Fibroblast of skin of right quadriceps (primary cell): Measurements from ENCODE around the gene FBXO41.
"Not testable (repeated sequence)": the region's sequence is repeated elsewhere in the genome, so short reads cannot be mapped to it uniquely, and the experiment has no call there.

Source experiments
- DNase-seq: peaks from one replicate; pipeline ENCODE4 v3.0.0-alpha.2; 2013

FBXO41 gene

GRCh38 chr2:73289304-73289703, 5.0 kb upstream of the FBXO41 start:
- DNase-seq: no peak

GRCh38 chr2:73286134-73286655, 1.9 kb upstream of the FBXO41 start:
- DNase-seq: no peak

GRCh38 chr2:73285159-73285739, 971 bp upstream of the FBXO41 start:
- DNase-seq: no peak

GRCh38 chr2:73283545-73284295, 558 bp downstream of the FBXO41 start:
- no peak for DNase-seq

- no peak for DNase-seq
Observed at GRCh38 chr2:73282924-73283544, 1.2 kb downstream of the FBXO41 start.

GRCh38 chr2:73281244-73281643, 3.0 kb downstream of the FBXO41 start:
- no peak for DNase-seq

GRCh38 chr2:73279852-73280251, 4.4 kb downstream of the FBXO41 start:
- DNase-seq: no peak

- no peak for DNase-seq
Observed at GRCh38 chr2:73272270-73272669, 12.0 kb downstream of the FBXO41 start.

- DNase-seq: no peak
Observed at GRCh38 chr2:73269686-73270465, 14.4 kb downstream of the FBXO41 start.

GRCh38 chr2:73268830-73269685, 15.2 kb downstream of the FBXO41 start:
- no peak for DNase-seq

- DNase-seq: no peak
Observed at GRCh38 chr2:73268366-73268829, 15.9 kb downstream of the FBXO41 start.

GRCh38 chr2:73267008-73267407, 17.3 kb downstream of the FBXO41 start:
- no peak for DNase-seq

GRCh38 chr2:73266061-73266901, 18.0 kb downstream of the FBXO41 start:
- DNase-seq: peak; percentile 12

GRCh38 chr2:73265298-73266060, 18.8 kb downstream of the FBXO41 start:
- no peak for DNase-seq

GRCh38 chr2:73264783-73265182, 19.5 kb downstream of the FBXO41 start:
- DNase-seq: no peak

- DNase-seq: no peak
Observed at GRCh38 chr2:73264332-73264606, 20.0 kb downstream of the FBXO41 start.

- no peak for DNase-seq
Observed at GRCh38 chr2:73263540-73264331, 20.5 kb downstream of the FBXO41 start.

- not testable (repeated sequence) for DNase-seq
Observed at GRCh38 chr2:73262691-73263429, 21.4 kb downstream of the FBXO41 start.

- DNase-seq: no peak
Observed at GRCh38 chr2:73262108-73262651, 22.1 kb downstream of the FBXO41 start.
